ENCODE measurements around the gene EHD4. TPM values are rescaled to one million over a fixed set of nuclear protein-coding genes. Genes with fewer than 3 reads are reported as not detected.

Gene EHD4
- total RNA-seq, 2 experiments from 2014 or later, result 6.9 to 8.0 TPM

DNA sequence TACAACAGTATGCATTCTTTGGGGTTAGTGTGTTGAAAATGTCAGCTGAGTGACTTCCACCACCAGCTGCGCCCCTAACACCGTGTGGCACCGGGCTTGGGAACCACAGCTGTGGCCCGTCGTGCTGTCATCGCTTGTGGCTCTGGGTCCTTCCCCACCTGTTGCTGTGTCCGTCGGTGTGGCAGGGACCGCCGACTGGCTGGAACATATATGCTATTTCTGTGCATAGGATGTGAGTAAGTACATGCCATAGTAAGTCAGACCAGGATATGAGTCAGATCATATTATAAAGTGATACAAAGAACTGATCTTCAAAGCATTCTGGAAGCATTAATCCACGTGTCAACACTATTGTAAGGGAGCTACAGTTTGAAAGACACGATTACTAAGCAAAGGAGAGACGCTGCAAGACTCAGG is 31.9 kb downstream of the EHD4 start:
- H3K4me3 Mint-ChIP-seq, result no peak overlapping the region

GRCh38 chr15:41939986-41940385 is 32.4 kb downstream of the EHD4 start:
- ATAC-seq, result no peak

More for the DNA sequence above, 31.9 kb downstream of the EHD4 start:
- Mint-ChIP-seq H3K27me3 (ENCODE audit: low read depth) (no peaks in the 10 kb centered on the region), H3K36me3 (ENCODE audit: low read depth) (peaks cover 6% of the 10 kb centered on the region), H3K4me1 (ENCODE audit: low read depth) (peaks cover 40% of the 10 kb centered on the region), H3K27ac (peak overlapping the region; percentile 3), H3K9me3 (ENCODE audit: insufficient read depth) (no peaks in the 10 kb centered on the region)
- POLR2A ChIA-PET, result interaction anchor here (1.0 kb wide), 1 partner anchor 27 kb away, joined by 3 read pairs; no protein-coding TSS in a partner anchor
- ATAC-seq, result no peak
- DNase-seq, result no peak
- CTCF ChIA-PET, result interaction anchor here (0.8 to 1.0 kb wide), 6 partner anchors 11 to 166 kb away, joined by 3 to 5 read pairs (median 3); partner anchors contain the start of gene MAPKBP1

GRCh38 chr15:41937568-41937923 is 34.8 kb downstream of the EHD4 start:
- no peaks in the 10 kb centered on the region for H3K9me3 Mint-ChIP-seq (ENCODE audit: insufficient read depth)
- peak overlapping the region; percentile 95 for H3K27ac Mint-ChIP-seq
- no peak for ATAC-seq
- peaks cover 62% of the 10 kb centered on the region for H3K4me1 Mint-ChIP-seq (ENCODE audit: low read depth)
- ChIA-PET CTCF (interaction anchor here (1.0 to 4.3 kb wide), 21 partner anchors 10 to 380 kb away, joined by 3 to 45 read pairs (median 5); partner anchors contain the start of genes EHD4 and MAPKBP1), POLR2A (interaction anchor here (0.5 to 3.7 kb wide), 6 partner anchors 11 to 554 kb away, joined by 3 to 45 read pairs (median 4); partner anchors contain the start of genes EHD4 and ZNF106)
- H3K36me3 Mint-ChIP-seq (ENCODE audit: low read depth), result peaks cover 6% of the 10 kb centered on the region
- peak overlapping the region; percentile 49 for H3K4me3 Mint-ChIP-seq
- no peak for DNase-seq
- no peaks in the 10 kb centered on the region for H3K27me3 Mint-ChIP-seq (ENCODE audit: low read depth)

More at GRCh38 chr15:41939986-41940385, 32.4 kb downstream of the EHD4 start:
- H3K4me1 Mint-ChIP-seq (ENCODE audit: low read depth), result peaks cover 44% of the 10 kb centered on the region
- no peak overlapping the region for H3K4me3 Mint-ChIP-seq
- H3K27ac Mint-ChIP-seq, result no peak overlapping the region
- DNase-seq, result no peak
- H3K9me3 Mint-ChIP-seq (ENCODE audit: insufficient read depth), result no peaks in the 10 kb centered on the region
- H3K27me3 Mint-ChIP-seq (ENCODE audit: low read depth), result no peaks in the 10 kb centered on the region
- peaks cover 6% of the 10 kb centered on the region for H3K36me3 Mint-ChIP-seq (ENCODE audit: low read depth)
- ChIA-PET CTCF (interaction anchor here (1.0 kb wide), 2 partner anchors 20 to 30 kb away, joined by 3 to 5 read pairs; no protein-coding TSS in a partner anchor), POLR2A (no interaction called here)

- ATAC-seq, result peak; percentile 85
- ChIA-PET CTCF (interaction anchor here (0.6 to 4.3 kb wide), 29 partner anchors 9 to 379 kb away, joined by 3 to 45 read pairs (median 5); partner anchors contain the start of genes EHD4, JMJD7 and MAPKBP1), POLR2A (interaction anchor here (0.5 to 3.7 kb wide), 6 partner anchors 11 to 554 kb away, joined by 3 to 45 read pairs (median 4); partner anchors contain the start of genes EHD4 and ZNF106)
- peak; percentile 83 for DNase-seq
- H3K36me3 Mint-ChIP-seq (ENCODE audit: low read depth), result peaks cover 6% of the 10 kb centered on the region
- H3K27ac Mint-ChIP-seq, result peak overlapping the region; percentile 95
- H3K27me3 Mint-ChIP-seq (ENCODE audit: low read depth), result no peaks in the 10 kb centered on the region
- H3K4me3 Mint-ChIP-seq, result peak overlapping the region; percentile 49
- no peaks in the 10 kb centered on the region for H3K9me3 Mint-ChIP-seq (ENCODE audit: insufficient read depth)
- H3K4me1 Mint-ChIP-seq (ENCODE audit: low read depth), result peaks cover 62% of the 10 kb centered on the region
Measured at GRCh38 chr15:41936649-41937567, 35.4 kb downstream of the EHD4 start.

GRCh38 chr15:41936155-41936554 is 36.2 kb downstream of the EHD4 start:
- Mint-ChIP-seq H3K4me3 (no peak overlapping the region), H3K9me3 (ENCODE audit: insufficient read depth) (no peaks in the 10 kb centered on the region), H3K27ac (peak overlapping the region; percentile 95), H3K36me3 (ENCODE audit: low read depth) (peaks cover 6% of the 10 kb centered on the region), H3K4me1 (ENCODE audit: low read depth) (peaks cover 61% of the 10 kb centered on the region), H3K27me3 (ENCODE audit: low read depth) (no peaks in the 10 kb centered on the region)
- ChIA-PET CTCF (interaction anchor here (0.8 to 4.3 kb wide), 14 partner anchors 11 to 351 kb away, joined by 3 to 45 read pairs (median 6); partner anchors contain the start of genes EHD4, JMJD7 and MAPKBP1), POLR2A (interaction anchor here (1.4 to 3.7 kb wide), 2 partner anchors 36 to 41 kb away, joined by 5 to 45 read pairs; partner anchors contain the start of gene EHD4)
- no peak for DNase-seq
- no peak for ATAC-seq

- Mint-ChIP-seq H3K27ac (peak overlapping the region; percentile 92), H3K4me1 (ENCODE audit: low read depth) (peaks cover 57% of the 10 kb centered on the region)
- no peak for ATAC-seq
Measured at GRCh38 chr15:41935566-41936020, 36.8 kb downstream of the EHD4 start.

GRCh38 chr15:41934843-41935242 is 37.5 kb downstream of the EHD4 start:
- ChIA-PET POLR2A (interaction anchor here (0.6 to 3.7 kb wide), 2 partner anchors 37 to 157 kb away, joined by 3 to 45 read pairs; partner anchors contain the start of gene EHD4), CTCF (interaction anchor here (0.6 to 4.3 kb wide), 4 partner anchors 10 to 161 kb away, joined by 3 to 27 read pairs (median 11); partner anchors contain the start of genes EHD4 and MAPKBP1)
- peak; percentile 81 for ATAC-seq
- Mint-ChIP-seq H3K27ac (peak overlapping the region; percentile 92), H3K9me3 (ENCODE audit: insufficient read depth) (no peaks in the 10 kb centered on the region), H3K36me3 (ENCODE audit: low read depth) (peaks cover 1% of the 10 kb centered on the region), H3K4me3 (peak overlapping the region; percentile 42), H3K27me3 (ENCODE audit: low read depth) (no peaks in the 10 kb centered on the region), H3K4me1 (ENCODE audit: low read depth) (peaks cover 54% of the 10 kb centered on the region)
- peak; percentile 82 for DNase-seq

More at GRCh38 chr15:41935566-41936020, 36.8 kb downstream of the EHD4 start:
- CTCF ChIA-PET, result interaction anchor here (1.6 to 4.3 kb wide), 8 partner anchors 11 to 162 kb away, joined by 6 to 45 read pairs (median 16); partner anchors contain the start of genes EHD4, JMJD7 and MAPKBP1
- no peak overlapping the region for H3K4me3 Mint-ChIP-seq
- peaks cover 6% of the 10 kb centered on the region for H3K36me3 Mint-ChIP-seq (ENCODE audit: low read depth)
- H3K9me3 Mint-ChIP-seq (ENCODE audit: insufficient read depth), result no peaks in the 10 kb centered on the region
- H3K27me3 Mint-ChIP-seq (ENCODE audit: low read depth), result no peaks in the 10 kb centered on the region
- POLR2A ChIA-PET, result interaction anchor here (0.6 to 3.7 kb wide), 2 partner anchors 37 to 158 kb away, joined by 3 to 45 read pairs; partner anchors contain the start of gene EHD4
- DNase-seq, result no peak

GRCh38 chr15:41933771-41934170 is 38.6 kb downstream of the EHD4 start:
- Mint-ChIP-seq H3K4me3 (no peak overlapping the region), H3K4me1 (ENCODE audit: low read depth) (peaks cover 56% of the 10 kb centered on the region), H3K27me3 (ENCODE audit: low read depth) (no peaks in the 10 kb centered on the region), H3K9me3 (ENCODE audit: insufficient read depth) (no peaks in the 10 kb centered on the region), H3K36me3 (ENCODE audit: low read depth) (peaks cover 1% of the 10 kb centered on the region), H3K27ac (peak overlapping the region; percentile 92)
- ChIA-PET POLR2A (no interaction called here), CTCF (interaction anchor here (1.2 to 2.8 kb wide), 2 partner anchors 29 to 160 kb away, joined by 3 to 16 read pairs; partner anchors contain the start of gene MAPKBP1)
- no peak for DNase-seq
- ATAC-seq, result no peak

DNA sequence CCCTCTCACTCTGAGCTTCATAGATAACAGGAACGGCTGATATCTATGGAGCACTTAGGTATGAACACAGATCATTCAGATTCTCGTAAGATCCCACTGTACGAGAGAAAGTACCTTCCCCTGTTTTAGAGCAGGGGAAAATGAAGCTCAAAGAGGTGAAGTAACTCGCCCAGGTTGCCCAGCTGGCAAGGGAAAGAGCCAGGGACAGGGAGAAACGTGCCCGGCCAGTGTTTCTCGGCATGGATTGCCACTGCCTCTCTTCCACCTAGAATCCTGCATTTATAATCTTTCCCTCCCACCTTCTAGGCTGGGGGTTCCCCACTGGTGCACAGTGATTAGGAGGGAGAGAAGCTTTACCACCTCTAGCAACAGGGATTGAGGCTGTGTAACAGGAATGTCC is 39.0 kb downstream of the EHD4 start:
- H3K27ac Mint-ChIP-seq, result peak overlapping the region; percentile 50
- no peak overlapping the region for H3K4me3 Mint-ChIP-seq
- ATAC-seq (no peak), DNase-seq (no peak)
- H3K27me3 Mint-ChIP-seq (ENCODE audit: low read depth), result no peaks in the 10 kb centered on the region
- peaks cover 1% of the 10 kb centered on the region for H3K36me3 Mint-ChIP-seq (ENCODE audit: low read depth)
- ChIA-PET CTCF (interaction anchor here (1.2 to 2.8 kb wide), 2 partner anchors 28 to 159 kb away, joined by 3 to 16 read pairs; partner anchors contain the start of gene MAPKBP1), POLR2A (interaction anchor here (0.6 kb wide), 1 partner anchor 36 kb away, joined by 5 read pairs; no protein-coding TSS in a partner anchor)
- H3K9me3 Mint-ChIP-seq (ENCODE audit: insufficient read depth), result no peaks in the 10 kb centered on the region
- peaks cover 56% of the 10 kb centered on the region for H3K4me1 Mint-ChIP-seq (ENCODE audit: low read depth)

GRCh38 chr15:41932511-41933289 is 39.7 kb downstream of the EHD4 start:
- Mint-ChIP-seq H3K9me3 (ENCODE audit: insufficient read depth) (no peaks in the 10 kb centered on the region), H3K36me3 (ENCODE audit: low read depth) (peaks cover 1% of the 10 kb centered on the region), H3K27ac (peak overlapping the region; percentile 50), H3K4me3 (no peak overlapping the region), H3K4me1 (ENCODE audit: low read depth) (peaks cover 49% of the 10 kb centered on the region), H3K27me3 (ENCODE audit: low read depth) (no peaks in the 10 kb centered on the region)
- POLR2A ChIA-PET, result interaction anchor here (0.6 kb wide), 1 partner anchor 36 kb away, joined by 5 read pairs; no protein-coding TSS in a partner anchor
- DNase-seq, result no peak
- ATAC-seq, result no peak
- CTCF ChIA-PET, result interaction anchor here (1.2 to 2.8 kb wide), 2 partner anchors 28 to 159 kb away, joined by 3 to 16 read pairs; partner anchors contain the start of gene MAPKBP1
